GM18519 (cell line): Measurements from ENCODE around the gene SIL1.

Source experiments
- ATAC-seq: cut with Tn5 transposase; IDR thresholded peaks from one replicate; pipeline ENCODE4 v1.9.1; 2021; ENCODE audit warnings: mild to moderate bottlenecking, moderate library complexity; ENCODE audit not compliant: unreplicated experiment, low FRiP score

SIL1 gene

DNA sequence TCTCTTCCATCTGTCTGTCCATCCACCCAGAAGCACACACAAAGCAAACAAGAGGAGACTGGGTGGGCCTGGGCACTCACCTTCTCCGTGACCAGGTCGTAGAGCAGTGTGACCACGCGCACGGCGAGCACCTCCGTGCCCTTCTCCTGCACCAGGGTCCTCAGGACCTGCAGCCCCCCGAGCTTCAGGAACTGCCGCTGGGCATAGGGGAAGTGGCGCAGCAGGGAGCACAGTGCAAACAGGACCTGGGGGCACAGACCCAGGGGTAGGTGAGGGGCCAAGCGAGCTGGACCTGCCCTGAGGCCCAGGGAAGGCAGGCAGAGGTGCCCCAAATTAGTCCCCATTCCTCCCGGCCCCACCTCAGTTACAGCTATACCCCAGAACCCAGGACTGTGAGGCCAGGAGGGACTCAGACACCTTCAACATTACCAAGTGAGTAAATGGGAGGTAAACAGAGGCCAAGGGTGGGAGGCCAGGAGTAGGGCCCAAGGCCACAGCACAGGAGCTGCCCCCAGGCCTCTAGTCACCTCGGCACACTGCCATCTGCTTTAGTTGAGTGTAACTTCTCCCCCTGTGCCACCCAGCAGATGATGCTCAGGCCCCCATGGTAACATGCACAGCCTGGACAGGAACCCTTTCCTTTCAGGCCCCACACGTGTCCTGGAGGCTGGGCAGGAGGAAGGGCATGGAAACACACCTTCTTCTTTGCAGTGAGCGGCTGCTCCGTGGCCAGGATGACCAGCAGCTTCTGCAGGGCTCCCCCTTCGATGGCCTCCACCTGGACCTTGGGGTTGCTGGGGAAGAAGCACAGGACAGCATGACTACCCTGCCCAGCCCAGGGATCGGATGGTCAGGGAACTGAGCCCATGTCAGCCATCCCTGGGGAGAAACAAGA lies 246.8 kb downstream of the SIL1 start:
- ATAC-seq: no peak

DNA sequence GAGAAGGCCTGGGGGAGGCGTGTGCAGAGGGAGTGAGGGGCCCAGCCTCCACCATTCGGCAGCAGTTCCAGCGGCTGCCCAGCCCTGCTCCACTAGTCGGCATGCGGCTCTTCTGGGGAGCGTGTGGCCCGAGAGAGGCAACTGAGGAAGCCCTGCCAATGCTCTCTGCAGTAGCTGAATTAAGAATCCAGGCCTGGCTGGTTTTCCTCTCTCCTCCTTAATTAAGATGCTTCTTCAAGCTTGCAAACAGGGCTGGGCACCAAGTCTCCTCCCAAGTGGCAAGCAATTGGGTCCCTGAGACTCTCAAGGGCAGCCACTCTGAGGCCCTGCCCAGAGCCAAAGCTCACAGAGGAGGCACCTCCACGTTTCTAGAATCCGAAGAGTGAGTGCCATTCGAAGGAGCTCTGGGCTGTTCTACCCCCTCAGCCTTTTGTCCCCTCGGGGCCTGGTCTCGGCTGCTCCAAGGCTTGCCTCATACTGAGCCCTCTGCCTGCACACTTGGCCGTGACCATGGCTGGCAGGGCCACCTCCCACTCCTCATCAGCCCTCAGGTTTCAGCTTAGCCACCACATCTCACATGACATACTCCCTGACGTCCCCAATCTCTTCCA lies 247.6 kb downstream of the SIL1 start:
- ATAC-seq: no peak

DNA sequence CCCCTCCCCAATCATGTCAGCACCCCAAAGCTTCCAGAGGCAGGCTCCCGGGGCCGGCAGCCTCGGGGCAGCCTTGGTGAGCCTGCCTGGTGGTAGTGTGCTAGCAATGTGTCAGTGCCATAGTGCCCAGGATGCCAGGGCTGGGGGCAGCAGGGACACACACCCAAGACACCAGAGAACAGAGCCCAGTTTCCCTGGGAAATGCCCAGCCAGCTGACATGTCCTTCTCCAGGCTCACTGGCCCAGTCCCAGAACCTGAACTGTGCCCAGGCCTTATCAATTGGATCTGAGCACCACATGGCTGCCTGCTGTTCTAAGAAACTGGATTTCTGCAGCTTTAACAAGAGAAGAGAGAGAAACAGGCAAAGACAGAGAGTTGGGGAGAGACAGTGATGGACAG lies 248.2 kb downstream of the SIL1 start:
- ATAC-seq: no peak

DNA sequence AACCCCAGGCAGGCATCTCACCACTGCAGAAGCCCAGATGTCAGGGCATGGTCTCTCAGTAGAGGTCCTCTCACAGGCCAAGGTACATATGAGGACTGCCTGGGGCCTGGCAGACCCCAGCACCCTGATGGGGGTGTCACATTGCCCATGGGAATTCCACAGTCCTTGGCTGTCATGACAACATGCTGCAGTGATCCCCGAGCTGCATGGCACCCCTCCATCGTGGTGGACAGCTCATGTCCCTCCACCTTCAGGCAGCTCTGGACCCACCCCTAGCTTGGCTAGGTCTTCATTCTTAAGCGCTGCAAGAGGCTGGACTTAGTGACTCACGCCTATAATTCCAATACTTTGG lies 249.0 kb downstream of the SIL1 start:
- ATAC-seq: no peak

DNA sequence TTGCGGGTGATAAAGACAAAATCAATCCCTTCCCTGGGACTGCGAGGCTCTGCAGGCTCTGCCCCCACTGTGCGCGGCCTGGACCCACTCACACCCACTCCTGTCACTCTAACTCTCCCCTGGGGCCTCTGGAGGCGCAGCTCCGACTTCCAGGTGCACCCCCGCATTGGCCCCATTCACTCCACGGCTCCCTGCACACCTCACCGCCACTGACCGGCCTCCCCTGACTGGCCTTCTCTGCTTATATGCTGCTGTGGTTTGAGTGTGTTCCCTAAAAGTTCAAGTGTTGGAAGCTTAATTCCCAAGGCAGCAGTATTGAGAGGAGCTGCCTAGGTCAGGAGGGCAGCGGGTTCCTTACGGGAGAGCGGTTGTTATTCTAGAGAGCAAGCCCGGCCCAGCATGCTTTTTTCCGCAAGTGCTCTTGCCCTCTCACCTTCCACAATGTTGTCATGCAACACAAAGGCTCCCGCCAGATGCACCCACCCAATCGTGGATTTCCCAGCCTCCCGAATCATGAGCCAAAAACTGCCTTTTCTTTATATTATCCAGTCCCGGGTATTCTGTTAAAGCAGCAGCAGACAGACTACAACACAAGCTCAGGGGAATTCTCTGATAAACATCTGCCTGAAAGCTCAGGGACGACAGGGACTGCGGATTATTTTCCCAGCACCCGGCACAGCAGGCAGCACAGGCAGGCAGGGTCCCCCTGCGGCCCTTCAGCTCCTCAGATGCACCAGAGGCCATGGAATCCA lies 249.5 kb downstream of the SIL1 start:
- ATAC-seq: no peak

DNA sequence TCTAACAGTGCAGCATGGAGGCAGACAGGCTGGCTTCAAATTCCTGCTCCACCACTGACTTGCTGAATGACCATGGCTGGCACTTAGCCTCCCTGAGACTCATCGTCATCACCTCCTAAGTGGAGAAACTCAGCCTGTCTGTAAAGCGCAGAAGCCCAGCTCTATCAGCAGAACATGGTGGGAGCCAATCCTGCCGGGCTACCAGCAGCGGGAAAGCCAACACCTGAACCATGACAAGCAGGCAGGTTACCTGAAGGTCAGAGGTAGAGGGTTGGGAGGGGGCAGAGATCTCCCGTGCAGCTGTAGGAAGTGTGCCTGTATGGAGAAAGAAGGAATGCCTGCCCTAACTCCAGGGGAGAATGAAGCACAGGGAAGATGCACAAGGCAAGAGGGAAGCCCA lies 250.4 kb downstream of the SIL1 start:
- ATAC-seq: no peak

DNA sequence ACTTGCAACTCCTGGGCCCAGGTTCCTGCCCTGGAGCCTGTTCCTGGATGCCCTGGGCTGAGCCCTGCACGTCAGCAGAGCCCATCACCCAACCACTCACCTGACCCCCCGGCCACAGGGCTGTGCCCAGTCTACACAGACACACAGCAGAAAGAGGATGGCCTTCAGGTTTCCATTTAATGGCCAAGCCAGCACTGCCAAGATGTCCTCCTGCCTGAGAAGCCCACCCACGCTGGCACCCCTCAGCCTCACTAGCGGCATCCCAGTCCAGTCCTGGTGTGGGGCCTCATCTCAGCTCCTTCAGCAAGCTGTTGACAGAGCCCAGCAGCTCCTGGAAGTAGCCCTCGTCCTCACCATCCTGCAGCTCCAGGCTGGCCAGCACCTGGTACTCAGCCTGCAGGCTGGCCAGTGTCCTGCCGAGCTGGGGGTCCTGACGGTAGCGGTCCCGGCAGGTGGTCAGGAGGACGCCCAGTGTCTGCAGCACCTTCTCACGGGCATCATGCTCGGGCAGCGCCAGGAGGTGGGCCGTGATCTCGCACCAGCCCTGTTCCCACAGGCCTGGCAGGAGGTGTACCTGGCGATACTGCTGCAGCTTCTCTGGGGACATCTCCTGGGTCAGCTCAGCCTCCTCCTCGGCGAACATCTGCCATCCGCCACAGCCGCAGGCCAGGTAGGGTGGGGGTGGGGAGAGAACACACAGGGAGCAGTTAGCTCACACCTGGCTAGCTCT lies 251.2 kb downstream of the SIL1 start:
- no peak for ATAC-seq

DNA sequence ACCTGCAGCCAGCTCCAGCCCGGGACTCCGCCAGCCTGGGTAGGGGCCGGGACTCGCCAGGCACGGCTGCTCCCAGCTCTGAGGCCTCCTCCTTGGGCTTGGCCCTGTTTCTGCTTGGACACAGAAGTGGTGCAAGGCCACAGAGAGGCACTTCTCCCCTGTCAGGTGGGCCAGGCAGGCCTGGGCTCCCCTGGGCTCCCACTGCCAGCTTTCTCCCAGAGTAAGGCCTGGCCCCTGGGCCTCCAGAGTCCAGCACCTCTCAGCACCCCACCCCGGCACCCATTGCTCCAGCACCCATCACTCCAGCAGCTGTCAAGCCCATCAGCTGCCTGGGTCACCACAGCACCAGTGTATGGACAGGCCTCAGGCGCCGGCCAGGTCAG lies 251.9 kb downstream of the SIL1 start:
- ATAC-seq: no peak

DNA sequence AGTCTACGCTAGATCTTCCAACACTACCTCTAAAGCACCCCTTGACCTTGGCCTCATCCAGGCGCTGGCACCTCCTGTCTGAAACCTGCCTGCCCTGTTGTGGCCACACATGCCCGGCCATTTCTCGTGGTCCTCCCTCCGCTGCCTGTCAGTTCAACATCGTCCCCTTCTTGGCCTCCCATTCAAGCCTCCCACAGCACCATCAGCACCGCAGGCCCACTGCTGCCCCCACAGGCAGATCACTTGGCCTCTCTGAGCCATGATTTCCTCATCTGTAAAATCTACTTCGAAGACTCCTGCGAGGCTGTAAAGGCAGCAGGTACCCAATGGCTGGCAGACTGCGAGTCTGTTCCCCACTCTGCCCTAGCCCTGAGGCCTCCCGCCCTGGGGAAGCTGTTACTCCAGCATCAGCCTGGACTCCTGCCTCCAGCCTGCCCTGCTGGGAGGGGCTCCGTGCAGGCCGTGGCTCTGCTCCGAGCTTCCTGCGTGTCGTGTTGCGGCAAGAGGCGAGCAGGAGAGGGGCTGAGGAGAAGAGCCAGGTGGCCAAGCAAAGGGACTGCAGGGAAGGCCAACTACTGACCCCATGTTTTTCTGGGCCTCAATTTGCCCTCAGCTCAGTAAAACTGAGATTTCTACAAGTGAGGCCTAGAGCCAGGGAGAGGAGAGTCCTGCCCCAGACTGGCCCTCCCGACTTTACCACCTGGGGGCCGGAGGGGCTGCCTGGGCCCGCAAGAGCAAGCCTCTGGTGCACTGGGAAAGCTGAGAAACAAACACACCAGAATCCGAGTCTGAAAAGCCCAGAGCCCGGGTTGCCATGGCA lies 252.5 kb downstream of the SIL1 start:
- ATAC-seq: no peak

DNA sequence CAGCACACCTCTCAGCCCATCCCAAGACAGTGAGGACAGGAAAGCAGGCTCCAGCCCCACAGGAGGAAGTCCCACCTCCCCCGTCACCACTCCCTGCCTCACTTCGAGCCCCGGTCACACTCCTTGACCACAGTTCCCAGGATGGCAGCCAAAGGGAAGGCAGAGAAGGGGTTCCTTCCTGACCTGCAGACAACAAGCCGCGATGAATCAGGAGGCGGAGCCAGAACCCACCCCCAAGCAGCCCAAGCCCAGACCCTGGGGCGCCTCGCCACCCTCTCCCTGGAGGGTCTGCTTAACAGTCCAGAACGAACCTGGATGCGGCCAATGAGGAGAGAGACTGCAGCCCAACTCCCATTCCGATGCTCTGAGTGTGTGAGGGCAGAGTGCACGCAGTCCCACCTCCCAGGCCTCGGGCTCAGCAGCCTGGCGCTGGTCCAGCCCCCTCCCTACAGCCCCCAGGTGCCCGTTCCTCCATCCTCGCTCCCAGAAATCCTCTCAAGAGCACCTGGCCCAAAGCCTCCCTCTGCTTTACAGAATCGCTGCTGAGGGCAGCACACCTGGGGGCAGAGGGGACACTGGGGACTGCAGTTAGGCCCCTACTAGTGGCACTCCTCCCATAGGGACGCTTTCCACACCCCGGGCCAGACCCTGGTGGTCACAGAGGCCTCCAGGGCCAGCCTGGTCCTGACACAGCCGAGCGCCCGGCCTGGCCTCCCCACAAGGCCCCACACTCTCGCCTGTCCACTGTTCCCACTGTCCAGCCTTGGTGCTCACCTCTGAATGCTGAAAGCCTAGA lies 253.4 kb downstream of the SIL1 start:
- ATAC-seq: no peak

DNA sequence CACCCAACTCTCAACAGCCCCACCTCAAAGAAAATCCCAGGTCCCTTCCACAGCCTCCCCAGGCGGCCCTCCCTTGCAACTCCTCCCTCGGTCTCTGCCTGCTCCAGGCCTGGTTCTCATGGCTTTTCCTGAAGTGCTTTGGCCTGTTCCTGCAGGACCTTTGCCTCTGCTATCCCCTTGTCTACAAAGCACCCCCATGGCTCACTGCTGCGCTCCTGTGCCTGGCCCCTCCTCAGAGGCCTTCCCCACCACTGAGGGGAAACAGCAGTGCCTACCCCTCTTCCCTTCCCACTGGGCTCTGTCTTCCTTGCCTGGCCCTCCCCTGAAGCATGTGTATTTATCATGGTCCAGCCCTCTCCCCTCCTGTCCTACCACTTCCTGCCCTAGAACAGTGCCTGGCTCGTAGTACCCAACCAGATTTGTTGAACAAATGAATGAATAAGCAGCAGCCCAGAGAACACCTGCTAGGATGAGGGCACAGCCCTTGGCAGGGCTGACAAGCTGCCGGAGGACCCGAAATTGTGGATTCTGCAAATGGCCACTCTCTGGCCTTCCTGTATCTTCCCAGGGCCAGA lies 254.5 kb downstream of the SIL1 start:
- no peak for ATAC-seq

DNA sequence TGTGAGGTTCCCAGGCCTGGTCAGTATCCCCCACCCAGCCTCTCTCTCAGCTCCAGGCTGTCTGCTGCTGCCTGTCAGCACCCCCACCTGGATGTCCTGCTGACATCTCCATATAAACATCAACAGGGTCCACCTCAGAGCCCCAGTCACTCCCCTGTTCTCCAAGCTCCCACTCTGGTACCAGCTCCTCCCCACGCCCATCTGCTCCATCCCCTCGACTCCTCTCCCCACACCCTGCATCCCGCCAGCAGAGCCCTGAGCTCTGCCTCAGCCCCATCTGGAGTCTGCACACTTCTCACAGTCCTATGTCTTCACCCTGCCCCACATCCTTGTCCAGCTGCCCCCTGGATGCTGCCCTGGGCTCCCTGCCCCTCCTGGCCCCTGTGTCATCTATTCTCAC lies 255.3 kb downstream of the SIL1 start:
- ATAC-seq: no peak

DNA sequence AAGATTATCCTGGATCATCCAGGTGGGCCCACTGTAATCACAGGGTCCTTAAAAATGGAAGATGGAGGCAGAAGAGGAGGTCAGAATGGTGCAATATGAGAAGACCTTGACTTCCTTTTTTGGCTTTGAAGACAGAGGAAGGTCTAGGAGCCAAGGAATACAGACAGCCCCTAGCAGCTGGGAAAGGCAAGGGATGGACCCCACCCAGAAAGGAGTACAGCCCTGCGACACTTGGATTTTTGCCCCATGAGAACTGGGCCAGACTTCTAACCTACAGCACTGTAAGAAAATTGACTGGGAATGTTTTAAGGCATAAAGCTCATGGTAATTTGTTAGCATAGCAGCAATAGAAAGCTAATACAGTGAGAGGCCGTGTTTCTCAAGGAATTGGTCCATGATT lies 256.1 kb downstream of the SIL1 start:
- no peak for ATAC-seq

DNA sequence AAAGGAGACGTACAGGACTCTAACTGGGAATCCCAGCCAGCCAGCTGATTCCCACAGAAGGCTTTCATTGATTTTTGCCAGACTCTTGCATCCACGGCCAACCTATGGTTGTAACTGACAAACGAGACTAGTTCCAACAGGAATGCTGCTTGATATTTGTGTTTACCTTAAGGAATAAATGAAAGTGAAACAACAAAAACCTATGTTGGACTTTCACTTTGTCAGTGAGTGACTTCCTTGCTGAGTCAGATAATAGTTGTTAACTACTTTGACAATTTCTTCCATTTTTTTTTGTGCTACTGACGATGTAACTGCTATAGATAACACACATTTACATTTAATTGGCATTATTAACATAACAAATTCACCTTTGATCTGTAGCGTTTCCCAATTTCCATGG lies 259.6 kb downstream of the SIL1 start:
- ATAC-seq: no peak

DNA sequence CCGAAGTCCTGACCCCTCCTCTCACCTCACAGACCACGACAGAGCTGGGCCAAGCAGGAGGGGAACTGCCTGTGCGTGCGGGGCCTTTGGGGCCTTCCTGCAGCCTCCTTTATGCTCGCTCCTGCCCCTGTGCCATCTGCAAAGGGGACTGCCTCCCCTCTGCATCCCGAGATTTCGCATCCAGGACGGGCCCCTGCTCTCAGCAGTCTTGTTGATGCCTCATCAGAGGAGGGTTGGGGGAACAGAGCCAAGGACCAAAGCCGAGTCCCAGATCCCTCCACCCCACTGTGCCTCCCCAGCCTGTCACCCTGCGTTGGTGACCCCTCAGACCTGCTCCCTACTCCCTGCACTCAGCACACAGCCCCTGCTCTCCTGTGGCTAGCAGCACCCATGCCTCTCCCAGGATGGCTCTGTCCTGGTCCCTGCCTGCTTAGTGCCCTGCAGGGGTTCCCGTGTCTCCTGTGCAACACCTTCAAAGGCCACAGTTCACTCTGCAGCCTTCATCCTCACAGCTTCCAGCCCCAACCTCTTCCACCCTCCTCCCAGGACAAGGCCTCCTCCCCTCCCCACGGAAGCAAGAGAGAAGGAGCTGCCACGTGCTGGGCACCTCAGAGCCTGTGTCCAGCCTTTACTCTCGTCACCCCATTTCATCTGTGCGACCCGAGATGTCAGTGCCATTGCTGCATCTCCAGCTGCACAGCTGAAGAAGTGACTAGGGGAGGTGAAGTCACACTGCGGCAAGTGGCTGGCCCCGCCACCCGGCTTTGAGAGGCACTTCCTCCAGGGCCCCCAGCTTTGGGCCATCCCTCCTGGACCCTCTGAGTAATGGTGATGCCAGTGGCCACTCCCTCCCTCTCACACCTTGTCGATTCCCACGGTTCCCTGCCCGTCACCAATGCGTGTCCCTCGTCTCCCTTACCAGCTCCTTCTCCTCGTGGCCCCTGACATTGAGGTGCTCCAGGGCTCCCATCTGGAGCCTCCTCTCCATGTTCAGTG lies 260.5 kb downstream of the SIL1 start:
- no peak for ATAC-seq

DNA sequence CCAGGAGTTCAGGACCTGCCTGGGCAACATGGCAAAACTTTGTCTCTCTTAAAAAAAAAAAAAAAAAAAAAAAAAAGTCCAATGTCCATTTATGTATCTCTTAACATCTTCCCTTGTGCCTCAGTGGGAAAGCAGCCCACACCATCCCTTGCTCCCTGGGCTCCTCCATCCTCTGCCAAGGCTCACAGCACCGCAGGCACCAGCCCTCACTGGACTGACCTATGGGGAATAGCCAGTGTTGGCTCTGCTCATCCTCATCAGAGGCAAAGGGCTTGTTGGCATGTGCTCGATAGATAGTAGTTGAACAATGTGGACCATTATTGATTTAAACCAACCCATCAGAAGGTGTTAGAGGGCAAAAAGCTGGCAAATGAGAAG lies 261.2 kb downstream of the SIL1 start:
- ATAC-seq: no peak

DNA sequence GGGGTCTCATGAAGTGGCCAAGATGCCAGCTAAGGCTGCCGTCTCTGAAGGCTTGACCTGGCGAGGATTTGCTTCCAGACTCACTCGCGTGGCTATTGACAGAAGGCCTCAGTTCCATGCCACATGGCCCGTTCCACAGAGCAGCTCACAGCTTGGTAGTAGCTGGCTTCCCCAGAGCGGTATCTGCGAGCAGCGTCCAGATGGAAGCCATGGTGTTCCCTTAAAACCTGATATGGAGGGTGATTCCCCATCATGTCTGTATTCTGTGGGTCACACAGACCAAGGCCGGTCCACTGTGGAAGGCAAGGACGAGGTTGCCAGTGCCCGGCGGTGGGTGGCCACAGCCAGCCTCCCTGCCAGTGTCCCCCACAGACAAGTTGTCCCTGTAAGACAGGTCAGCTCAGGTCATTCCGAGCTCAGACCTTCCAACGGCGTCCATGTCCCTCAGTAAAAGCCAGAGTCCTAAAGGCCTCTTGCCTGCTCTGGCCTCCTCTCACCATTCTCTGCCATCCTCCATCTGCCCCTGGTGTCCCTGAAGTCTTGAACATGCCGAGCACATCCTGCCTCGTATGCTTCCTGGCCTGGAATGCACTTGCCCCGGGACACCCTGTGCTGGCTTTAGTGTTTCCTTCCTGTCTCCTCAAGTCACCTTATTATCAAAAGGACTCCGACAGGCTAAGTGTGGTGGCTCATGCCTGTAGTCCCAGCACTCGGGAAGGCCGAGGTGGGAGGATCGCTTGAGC lies 261.8 kb downstream of the SIL1 start:
- ATAC-seq: no peak
